ENCODE results near the gene PRKG1.
"Not testable (repeated sequence)": the region's sequence is repeated elsewhere in the genome, so short reads cannot be mapped to it uniquely, and the experiment has no call there.

The PRKG1 gene

DNA sequence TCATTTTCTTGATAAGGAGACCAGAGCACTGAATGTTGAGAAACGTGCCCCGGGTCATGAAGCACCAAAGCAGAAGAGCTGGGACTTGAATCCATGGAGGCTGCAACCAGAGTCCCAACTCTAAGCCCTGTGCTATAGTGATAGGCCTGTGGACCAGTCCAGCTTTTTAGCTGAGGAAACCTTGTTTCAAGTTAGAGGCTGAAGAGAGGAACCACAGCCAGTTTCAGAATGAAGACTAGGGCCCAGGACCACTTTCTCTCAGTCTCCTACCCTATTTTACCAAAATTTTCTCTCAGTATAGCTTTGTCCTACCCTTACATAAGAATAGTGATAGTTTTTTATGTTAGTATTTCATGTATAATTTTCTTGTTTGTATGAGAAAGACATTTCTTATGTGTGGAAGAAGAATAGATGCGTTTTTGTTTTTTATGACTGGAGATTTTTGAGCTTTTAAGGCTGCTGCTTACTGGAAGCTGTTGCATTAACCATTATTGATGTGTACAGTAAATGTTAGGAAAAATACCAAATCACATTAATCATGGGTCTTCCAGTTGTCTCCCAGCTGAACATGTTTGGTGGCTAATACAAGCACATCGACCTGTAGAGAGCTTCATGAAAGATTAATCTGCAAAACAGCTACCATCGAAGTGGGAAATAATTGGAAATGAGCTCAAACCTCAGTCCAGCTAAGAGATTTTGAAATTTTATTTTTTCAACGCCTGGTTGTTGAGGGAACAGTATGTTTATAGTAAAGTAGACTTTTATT is 670.1 kb downstream of the PRKG1 start:
- WGBS, result 92% methylated on average over 5 of the region's 6 CpGs
- H3K27me3 ChIP-seq (ENCODE audit: insufficient read depth, low read length), result no peaks in the 10 kb centered on the region
- no peak overlapping the region for H3K27ac ChIP-seq (ENCODE audit: low read depth, low read length)
- H3K4me1 ChIP-seq (ENCODE audit: insufficient read depth, low read length), result peaks cover 7% of the 10 kb centered on the region; the same call in 1 of the 2 replicates
- no peak overlapping the region for H3K4me3 ChIP-seq (ENCODE audit: low read length)
- no peaks in the 10 kb centered on the region for H3K9me3 ChIP-seq (ENCODE audit: insufficient read depth, low read depth, low read length)
- no peak overlapping the region for H3K9ac ChIP-seq (ENCODE audit: low read depth, low read length)
- no peaks in the 10 kb centered on the region for H3K36me3 ChIP-seq (ENCODE audit: insufficient read depth, low read length)

DNA sequence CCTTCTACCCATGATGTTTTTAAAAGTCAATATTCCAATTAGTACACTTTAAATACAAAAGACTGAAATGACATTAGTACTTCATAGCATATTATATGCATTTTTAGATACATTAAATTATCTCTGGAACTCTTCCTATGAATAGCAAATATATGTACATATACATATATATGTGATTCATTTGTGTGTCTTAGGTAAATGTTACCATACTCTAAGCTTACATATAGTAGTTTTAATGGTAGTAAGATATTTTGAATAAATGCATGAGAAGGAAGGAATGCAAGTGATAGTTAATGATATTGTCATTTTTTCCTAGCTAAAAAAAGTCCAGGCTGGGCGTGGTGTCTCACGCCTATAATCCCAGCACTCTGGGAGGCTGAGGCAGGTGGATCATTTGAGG is 671.1 kb downstream of the PRKG1 start:
- H3K36me3 ChIP-seq (ENCODE audit: insufficient read depth, low read length), result no peaks in the 10 kb centered on the region
- H3K4me3 ChIP-seq (ENCODE audit: low read length), result no peak overlapping the region
- no peak overlapping the region for H3K27ac ChIP-seq (ENCODE audit: low read depth, low read length)
- WGBS, result 94% methylated on average over 2 of the region's 2 CpGs
- H3K9me3 ChIP-seq (ENCODE audit: insufficient read depth, low read depth, low read length), result no peaks in the 10 kb centered on the region
- no peaks in the 10 kb centered on the region for H3K27me3 ChIP-seq (ENCODE audit: insufficient read depth, low read length)
- peaks cover 7% of the 10 kb centered on the region; the same call in 1 of the 2 replicates for H3K4me1 ChIP-seq (ENCODE audit: insufficient read depth, low read length)
- H3K9ac ChIP-seq (ENCODE audit: low read depth, low read length), result no peak overlapping the region

DNA sequence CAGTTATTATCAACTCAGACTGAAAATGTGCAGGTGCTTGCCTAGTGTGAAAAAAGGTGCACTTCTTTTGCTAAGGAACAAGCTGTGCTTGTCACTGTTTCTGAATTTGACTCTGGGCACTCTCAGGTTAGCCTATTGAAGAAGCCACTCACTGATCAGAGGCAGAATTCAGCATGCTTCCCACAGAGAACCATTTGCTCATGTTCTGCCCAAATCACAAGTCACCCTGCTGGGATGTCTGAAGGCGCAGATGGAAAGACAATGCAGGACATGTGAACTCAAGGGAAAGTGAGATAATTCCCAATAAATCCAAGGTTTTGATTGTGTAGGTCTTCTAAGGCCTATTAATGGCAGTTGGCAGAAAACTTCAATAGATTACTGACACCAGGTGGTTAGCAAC is 672.9 kb downstream of the PRKG1 start:
- no peak overlapping the region for H3K9ac ChIP-seq (ENCODE audit: low read depth, low read length)
- H3K36me3 ChIP-seq (ENCODE audit: insufficient read depth, low read length), result no peaks in the 10 kb centered on the region
- 81% methylated on average over 1 of the region's 1 CpG for WGBS
- H3K4me3 ChIP-seq (ENCODE audit: low read length), result no peak overlapping the region
- H3K9me3 ChIP-seq (ENCODE audit: insufficient read depth, low read depth, low read length), result no peaks in the 10 kb centered on the region
- no peak overlapping the region for H3K27ac ChIP-seq (ENCODE audit: low read depth, low read length)
- H3K4me1 ChIP-seq (ENCODE audit: insufficient read depth, low read length), result peaks cover 7% of the 10 kb centered on the region; the same call in 1 of the 2 replicates
- H3K27me3 ChIP-seq (ENCODE audit: insufficient read depth, low read length), result no peaks in the 10 kb centered on the region

DNA sequence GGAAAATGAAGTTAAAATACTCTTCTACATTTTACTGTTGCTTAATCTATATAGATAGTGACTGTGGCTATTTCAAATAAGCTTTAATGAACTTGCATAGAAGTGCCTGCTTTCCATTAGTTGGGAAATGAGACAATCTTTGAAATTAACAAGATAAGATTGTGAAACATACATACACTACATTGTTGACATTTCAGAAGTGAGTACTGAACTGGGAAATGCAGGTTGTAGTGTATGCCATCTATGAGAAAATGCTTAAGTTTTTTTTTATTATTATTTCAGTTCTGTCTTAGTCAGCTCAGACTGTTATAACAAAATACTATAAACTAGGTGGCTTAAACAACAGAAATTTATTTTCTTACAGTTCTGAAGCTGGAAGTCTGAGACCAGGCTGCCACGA is 674.7 kb downstream of the PRKG1 start:
- 100% methylated on average over 1 of the region's 1 CpG for WGBS
- Histone ChIP-seq H3K27me3 (ENCODE audit: insufficient read depth, low read length) (no peaks in the 10 kb centered on the region), H3K9ac (ENCODE audit: low read depth, low read length) (no peak overlapping the region), H3K4me3 (ENCODE audit: low read length) (no peak overlapping the region), H3K27ac (ENCODE audit: low read depth, low read length) (no peak overlapping the region), H3K9me3 (ENCODE audit: insufficient read depth, low read depth, low read length) (no peaks in the 10 kb centered on the region), H3K36me3 (ENCODE audit: insufficient read depth, low read length) (no peaks in the 10 kb centered on the region), H3K4me1 (ENCODE audit: insufficient read depth, low read length) (peaks cover 7% of the 10 kb centered on the region; the same call in 1 of the 2 replicates)

DNA sequence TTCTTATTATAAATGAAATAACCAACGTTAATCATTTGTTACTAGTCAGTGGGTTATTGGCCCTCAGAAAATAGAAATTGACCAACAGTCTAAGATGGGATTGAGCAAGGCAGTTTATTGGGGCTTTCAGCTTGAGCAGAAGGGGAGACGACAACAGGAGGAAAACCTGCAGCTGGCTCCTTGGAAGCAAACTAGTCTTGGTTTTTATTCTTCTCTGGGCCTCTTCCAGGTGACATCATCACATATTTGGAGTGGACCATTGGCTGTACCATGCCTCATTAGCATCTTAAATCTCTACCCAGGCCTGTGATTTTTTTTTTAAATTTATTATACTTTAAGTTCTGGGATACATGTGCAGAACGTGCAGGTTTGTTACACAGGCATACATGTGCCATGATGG is 684.1 kb downstream of the PRKG1 start:
- 97% methylated on average over 3 of the region's 3 CpGs for WGBS
- Histone ChIP-seq H3K27me3 (ENCODE audit: insufficient read depth, low read length) (no peaks in the 10 kb centered on the region), H3K4me3 (ENCODE audit: low read length) (no peak overlapping the region), H3K9me3 (ENCODE audit: insufficient read depth, low read depth, low read length) (no peaks in the 10 kb centered on the region), H3K4me1 (ENCODE audit: insufficient read depth, low read length) (no peaks in the 10 kb centered on the region), H3K27ac (ENCODE audit: low read depth, low read length) (no peak overlapping the region), H3K36me3 (ENCODE audit: insufficient read depth, low read length) (no peaks in the 10 kb centered on the region), H3K9ac (ENCODE audit: low read depth, low read length) (no peak overlapping the region)

DNA sequence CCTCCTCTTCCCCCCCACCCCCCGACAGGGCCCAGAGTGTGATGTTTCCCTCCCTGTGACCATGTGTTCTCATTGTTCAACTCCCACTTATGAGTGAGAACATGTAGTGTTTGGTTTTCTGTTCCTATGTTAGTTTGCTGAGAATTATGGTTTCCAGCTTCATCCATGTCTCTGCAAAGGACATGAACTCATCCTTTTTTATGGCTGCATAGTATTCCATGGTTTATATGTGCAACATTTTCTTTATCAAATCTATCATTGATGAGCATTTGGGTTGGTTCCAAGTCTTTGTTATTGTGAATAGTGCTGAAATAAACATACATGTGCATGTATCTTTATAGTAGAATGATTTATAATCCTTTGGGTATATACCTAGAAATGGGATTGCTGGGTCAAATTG is 684.6 kb downstream of the PRKG1 start:
- not testable (repeated sequence) for H3K4me3 ChIP-seq (ENCODE audit: low read length); H3K4me1 ChIP-seq (ENCODE audit: insufficient read depth, low read length); H3K27ac ChIP-seq (ENCODE audit: low read depth, low read length); H3K36me3 ChIP-seq (ENCODE audit: insufficient read depth, low read length); H3K9me3 ChIP-seq (ENCODE audit: insufficient read depth, low read depth, low read length); H3K9ac ChIP-seq (ENCODE audit: low read depth, low read length); H3K27me3 ChIP-seq (ENCODE audit: insufficient read depth, low read length)
- 100% methylated on average over 1 of the region's 1 CpG for WGBS

DNA sequence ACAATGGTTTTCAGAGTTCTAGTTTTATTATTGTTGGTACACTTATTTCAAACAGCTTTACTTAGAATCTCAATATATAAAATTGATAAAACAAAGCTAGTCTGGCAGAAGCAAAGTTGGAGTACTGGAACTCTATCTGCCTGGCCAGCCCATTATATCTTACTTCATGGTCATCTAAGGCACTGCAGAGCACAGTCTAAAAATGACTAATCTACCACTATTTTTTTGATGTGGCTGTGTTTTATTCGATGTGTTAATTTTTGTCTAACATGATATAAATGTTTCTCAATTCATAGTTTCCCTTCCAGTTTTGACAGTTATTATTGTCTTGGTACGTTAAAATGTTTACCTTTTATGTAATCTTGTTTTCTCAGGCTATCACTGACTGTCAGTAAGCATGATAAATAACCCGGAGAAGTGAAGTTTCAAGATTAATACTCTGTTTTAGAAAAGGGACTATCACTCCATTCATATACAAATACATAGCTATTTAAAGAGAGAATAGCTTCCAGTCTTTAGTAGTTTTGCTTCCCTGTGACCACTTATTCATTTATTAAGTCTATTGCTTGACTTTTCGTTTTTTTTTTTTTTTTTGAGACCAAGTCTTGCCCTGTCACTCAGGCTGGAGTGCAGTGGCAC is 685.7 kb downstream of the PRKG1 start:
- H3K9ac ChIP-seq (ENCODE audit: low read depth, low read length), result no peak overlapping the region
- WGBS, result 98% methylated on average over 2 of the region's 4 CpGs
- H3K4me1 ChIP-seq (ENCODE audit: insufficient read depth, low read length), result no peaks in the 10 kb centered on the region

DNA sequence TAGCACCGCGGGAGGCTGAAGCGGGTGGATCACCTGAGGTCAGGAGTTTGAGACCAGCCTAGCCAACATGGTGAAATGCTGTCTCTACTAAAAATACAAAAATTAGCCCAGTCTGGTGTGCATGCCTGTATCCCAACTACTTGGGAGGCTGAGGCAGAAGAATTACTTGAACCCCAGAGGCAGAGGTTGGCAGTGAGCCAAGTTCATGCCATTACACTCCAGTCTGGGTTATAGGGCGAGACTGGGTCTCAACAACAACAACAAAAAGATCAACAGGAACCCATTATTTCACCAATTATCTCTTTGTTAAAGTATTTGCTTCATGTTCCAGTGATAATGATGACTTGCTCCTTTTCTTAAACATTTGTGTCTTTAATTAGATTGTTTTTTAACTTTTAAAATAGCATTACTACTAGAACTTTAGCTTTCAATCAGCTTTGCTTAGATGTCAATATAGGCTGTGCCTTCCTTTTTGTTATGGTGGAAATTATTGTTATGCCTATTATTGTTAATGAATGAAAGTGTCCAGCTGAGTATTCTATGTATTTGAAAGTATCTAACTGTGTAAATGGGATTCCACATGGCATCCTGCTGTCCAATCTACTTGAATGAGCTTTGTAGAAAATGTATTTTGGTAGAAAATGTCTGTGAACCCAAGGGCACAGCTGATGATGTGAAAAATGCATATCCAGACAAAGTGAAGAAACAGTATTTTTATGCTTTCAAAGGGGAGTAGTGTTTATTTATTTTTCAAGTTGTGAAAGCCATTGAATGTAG is 686.8 kb downstream of the PRKG1 start:
- no peaks in the 10 kb centered on the region for H3K27me3 ChIP-seq (ENCODE audit: insufficient read depth, low read length)
- no peak overlapping the region for H3K27ac ChIP-seq (ENCODE audit: low read depth, low read length)
- no peak overlapping the region for H3K9ac ChIP-seq (ENCODE audit: low read depth, low read length)
- 98% methylated on average over 4 of the region's 4 CpGs for WGBS
- no peaks in the 10 kb centered on the region for H3K36me3 ChIP-seq (ENCODE audit: insufficient read depth, low read length)
- no peak overlapping the region for H3K4me3 ChIP-seq (ENCODE audit: low read length)
- no peaks in the 10 kb centered on the region for H3K4me1 ChIP-seq (ENCODE audit: insufficient read depth, low read length)
- peaks cover 4% of the 10 kb centered on the region; the same call in 1 of the 2 replicates for H3K9me3 ChIP-seq (ENCODE audit: insufficient read depth, low read depth, low read length)

More for the DNA sequence above, 685.7 kb downstream of the PRKG1 start:
- H3K27me3 ChIP-seq (ENCODE audit: insufficient read depth, low read length), result no peaks in the 10 kb centered on the region
- no peaks in the 10 kb centered on the region for H3K36me3 ChIP-seq (ENCODE audit: insufficient read depth, low read length)
- H3K27ac ChIP-seq (ENCODE audit: low read depth, low read length), result no peak overlapping the region
- H3K9me3 ChIP-seq (ENCODE audit: insufficient read depth, low read depth, low read length), result no peaks in the 10 kb centered on the region
- H3K4me3 ChIP-seq (ENCODE audit: low read length), result no peak overlapping the region

DNA sequence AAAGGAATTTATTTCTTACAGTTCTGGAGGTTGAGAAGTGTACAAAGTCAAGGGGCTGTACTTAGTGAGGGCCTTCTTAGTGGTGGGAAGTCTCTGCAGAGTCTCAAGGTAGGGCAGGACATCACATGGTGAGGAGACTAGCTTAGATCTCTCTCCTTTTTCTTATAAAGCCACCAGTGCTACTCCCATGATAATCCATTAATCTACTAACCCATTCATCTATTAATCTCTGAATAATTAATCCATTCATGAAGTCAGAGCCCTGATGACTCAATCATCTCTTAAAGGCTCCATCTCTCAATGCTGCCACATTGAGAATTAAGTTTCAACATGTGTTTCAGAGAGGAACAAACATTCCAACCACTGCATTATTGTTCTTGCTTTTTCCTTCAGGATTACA is 689.5 kb downstream of the PRKG1 start:
- H3K4me3 ChIP-seq (ENCODE audit: low read length), result no peak overlapping the region
- H3K9ac ChIP-seq (ENCODE audit: low read depth, low read length), result no peak overlapping the region
- H3K9me3 ChIP-seq (ENCODE audit: insufficient read depth, low read depth, low read length), result peaks cover 7% of the 10 kb centered on the region; the same call in 1 of the 2 replicates
- H3K27ac ChIP-seq (ENCODE audit: low read depth, low read length), result no peak overlapping the region
- no peaks in the 10 kb centered on the region; the same call in 1 of the 2 replicates for H3K4me1 ChIP-seq (ENCODE audit: insufficient read depth, low read length)
- H3K36me3 ChIP-seq (ENCODE audit: insufficient read depth, low read length), result no peaks in the 10 kb centered on the region
- no peaks in the 10 kb centered on the region for H3K27me3 ChIP-seq (ENCODE audit: insufficient read depth, low read length)

DNA sequence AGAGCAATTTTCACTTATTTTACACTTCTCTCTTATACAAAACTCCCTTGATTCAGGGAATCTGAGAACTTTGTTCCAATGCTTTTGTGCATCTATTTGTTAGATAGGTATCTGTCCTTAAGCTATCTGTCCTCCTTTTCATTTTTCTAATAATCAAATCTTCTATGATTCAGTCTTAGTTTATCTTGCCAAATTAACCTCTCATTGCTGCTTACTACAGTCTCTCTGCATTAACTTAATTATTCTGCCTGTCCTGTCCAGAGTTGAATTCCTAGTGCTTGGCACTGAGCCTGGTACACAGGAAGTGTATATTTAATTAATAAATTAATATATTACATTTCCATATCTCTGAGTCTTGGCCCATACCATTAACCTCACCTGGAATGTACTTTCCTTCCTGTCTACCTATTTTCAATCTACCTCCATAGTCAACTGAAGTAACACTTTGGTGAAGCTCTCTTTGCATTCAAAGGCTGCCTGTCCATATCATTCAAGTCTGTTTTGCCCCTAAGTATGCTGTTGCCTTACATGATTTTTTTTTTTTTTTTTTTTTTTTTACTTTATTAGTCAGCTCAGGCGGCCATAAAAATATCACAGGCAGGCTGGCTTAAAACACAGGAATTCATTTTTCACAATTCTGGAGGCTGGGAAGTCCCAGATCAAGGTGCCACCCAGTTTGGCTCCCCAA is 691.1 kb downstream of the PRKG1 start:
- no peaks in the 10 kb centered on the region for H3K36me3 ChIP-seq (ENCODE audit: insufficient read depth, low read length)
- 93% methylated on average over 1 of the region's 1 CpG for WGBS
- no peaks in the 10 kb centered on the region for H3K27me3 ChIP-seq (ENCODE audit: insufficient read depth, low read length)
- H3K9me3 ChIP-seq (ENCODE audit: insufficient read depth, low read depth, low read length), result peaks cover 7% of the 10 kb centered on the region; the same call in 1 of the 2 replicates
- H3K9ac ChIP-seq (ENCODE audit: low read depth, low read length), result no peak overlapping the region
- no peaks in the 10 kb centered on the region; the same call in 1 of the 2 replicates for H3K4me1 ChIP-seq (ENCODE audit: insufficient read depth, low read length)
- no peak overlapping the region for H3K4me3 ChIP-seq (ENCODE audit: low read length)
- H3K27ac ChIP-seq (ENCODE audit: low read depth, low read length), result no peak overlapping the region

Data from HUES64 (cell line).